ENCODE data around the gene CDC25B.

DNA sequence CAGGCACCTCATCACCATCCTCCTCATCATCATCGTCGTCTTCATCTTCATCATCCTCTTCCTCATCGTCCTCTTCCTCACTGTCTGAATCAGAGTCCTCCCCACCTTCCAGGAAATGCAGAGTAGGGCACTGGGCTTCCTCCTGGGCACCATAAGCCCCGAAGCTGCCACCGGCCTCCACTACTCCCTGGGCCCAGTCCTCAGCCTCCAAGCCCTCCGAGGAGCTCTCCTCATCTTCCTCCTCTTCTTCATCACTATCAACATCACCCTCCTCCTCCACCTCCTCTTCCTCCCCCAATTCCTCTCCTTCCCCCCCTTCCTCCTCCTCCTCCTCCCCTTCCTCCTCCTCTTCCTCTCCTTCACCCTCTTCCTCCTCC, 11.3 kb upstream of the CDC25B start:
- TF ChIP-seq POLR2AphosphoS5 (IDR thresholded peaks at IDR 0.05; ENCODE audit: low read depth, low read length) (no peak), POLR2A (IDR thresholded peaks at IDR 0.05; ENCODE audit: low read depth, low read length) (no peak; the same call in 1 of the 2 replicates)
